ENCODE measurements around the gene CITED4.
A peak's percentile ranks its signal among the peaks of the same experiment; 100 is the strongest.

DNA sequence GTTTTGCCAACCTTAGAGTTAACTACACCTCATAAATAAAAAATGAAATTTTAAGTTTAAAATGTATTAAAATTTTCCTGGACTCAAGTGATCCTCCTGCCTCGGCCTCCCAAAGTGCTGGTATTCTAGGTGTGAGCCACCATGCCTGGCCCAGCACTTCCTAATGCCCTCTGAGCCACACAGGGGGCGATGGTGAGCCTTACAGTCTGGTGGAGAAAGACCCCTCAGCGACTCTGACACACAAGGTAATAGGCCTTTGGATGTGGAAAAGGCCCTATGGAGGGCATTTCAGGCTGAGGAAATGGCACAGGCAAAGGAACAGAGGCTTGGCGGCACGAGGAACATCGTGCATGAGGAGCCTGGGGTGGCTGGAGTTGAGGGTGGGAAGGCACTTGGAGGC lies 6.7 kb downstream of the CITED4 start:
- TF ChIP-seq CTCF (IDR thresholded peaks at IDR 0.05; ENCODE audit: low read length) (peak; percentile 37), EZH2 (IDR thresholded peaks at IDR 0.05; ENCODE audit: borderline replicate concordance, low read length) (no peak)
